GM21786 (cell line): ENCODE results near the gene ATG4A.

Source experiments
- ATAC-seq: cut with Tn5 transposase; IDR thresholded peaks from one replicate; pipeline ENCODE4 v1.9.1; 2021; ENCODE audit not compliant: unreplicated experiment

Gene ATG4A

DNA sequence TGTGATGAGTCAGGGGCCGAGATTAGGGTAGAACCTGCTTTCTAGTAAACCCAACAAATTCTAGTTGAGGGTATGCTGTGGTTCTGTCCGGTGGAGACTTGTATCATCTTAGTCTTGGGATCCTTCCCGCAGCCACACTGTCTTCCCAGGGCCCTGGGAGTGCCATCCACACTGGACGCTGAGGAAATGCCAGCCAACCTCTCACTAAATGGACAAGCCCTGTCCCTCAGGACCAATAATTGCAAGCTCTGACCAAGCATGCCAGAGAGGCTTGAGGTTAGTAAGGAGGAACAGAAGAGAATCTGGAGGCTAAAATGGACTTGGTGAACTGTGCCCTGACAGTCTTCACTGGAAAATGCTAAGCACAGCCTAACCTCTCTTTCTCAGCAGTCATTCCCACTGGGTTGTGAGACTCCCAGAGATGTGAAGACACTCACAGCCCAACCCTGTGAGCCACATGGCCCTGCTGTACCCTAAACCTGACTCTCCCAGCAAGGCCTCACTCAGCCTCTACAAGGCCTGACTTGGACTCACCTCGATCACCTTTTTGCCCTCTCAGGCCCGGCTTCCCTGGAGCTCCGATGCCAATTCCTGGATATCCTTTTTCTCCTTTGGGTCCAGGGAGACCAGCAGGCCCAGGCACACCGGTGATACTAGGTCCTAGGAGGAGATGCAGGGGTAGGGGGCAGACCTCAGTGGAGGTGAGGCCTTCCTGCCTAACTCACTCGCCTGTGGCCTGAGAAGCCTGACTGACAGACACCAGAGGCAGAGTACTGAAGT is 77.6 kb downstream of the ATG4A start:
- ATAC-seq, result no peak

- ATAC-seq, result no peak
Measured at GRCh38 chrX:108169768-108170167, 78.2 kb downstream of the ATG4A start.

GRCh38 chrX:108171671-108172070 is 80.1 kb downstream of the ATG4A start:
- ATAC-seq, result no peak

DNA sequence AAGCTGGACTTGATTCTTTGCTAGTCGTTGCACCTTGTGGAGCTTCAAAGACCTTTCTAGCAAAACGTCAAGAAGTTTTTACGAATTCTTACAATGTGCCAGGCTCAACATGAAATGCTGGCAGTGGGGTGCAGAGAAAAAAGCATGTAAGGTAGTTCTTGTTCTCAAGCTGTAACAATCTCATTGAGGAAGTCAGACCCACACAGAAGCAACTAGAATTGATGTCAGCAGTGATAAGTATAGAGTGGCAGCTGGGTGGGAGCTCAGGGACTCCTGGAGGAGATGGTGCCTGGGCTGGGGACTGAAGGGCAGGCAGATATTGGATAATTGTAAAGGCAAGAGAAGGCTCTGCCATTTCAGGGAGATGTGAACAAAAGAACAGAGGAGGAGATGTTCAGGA is 82.3 kb downstream of the ATG4A start:
- ATAC-seq, result no peak

GRCh38 chrX:108177351-108178142 is 86.0 kb downstream of the ATG4A start:
- ATAC-seq, result no peak

- no peak for ATAC-seq
Measured at GRCh38 chrX:108178143-108178498, 86.5 kb downstream of the ATG4A start.

DNA sequence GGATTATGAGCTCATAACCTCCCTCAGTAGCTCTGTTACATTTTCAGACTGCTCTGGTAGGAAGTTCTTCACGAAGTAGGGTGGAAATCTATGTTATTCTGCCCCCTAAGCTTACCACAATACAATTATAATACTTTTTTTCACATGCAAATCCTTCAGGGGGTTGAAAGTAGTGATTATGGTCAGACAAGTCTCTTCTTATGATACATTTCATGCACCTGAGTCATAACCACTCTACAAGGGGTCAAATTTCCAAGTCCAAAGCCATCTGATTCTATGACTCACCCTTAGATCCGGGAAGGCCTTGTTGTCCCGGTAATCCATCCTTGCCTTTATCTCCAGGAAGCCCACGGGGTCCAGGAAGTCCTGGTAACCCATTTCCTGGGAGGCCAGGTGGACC is 95.2 kb downstream of the ATG4A start:
- ATAC-seq, result no peak

DNA sequence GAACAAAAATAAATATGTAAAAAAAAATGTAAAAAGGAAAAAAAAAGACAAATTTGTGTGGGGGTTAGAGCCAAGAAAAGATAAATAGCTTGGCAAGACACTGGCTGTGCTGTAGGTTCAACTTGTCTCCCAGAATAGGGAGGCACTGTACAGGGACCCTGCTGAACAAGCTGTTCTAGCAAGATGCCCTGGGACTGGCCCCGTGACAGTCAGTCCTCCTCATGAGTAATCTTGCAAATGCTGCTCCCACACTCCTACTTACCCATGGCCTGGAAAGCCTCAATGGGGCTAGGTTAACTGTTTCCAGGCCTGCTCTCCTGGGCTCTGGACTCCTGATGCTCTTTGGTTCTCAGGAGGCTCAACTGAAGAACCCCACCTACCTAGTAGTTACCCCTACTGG is 106.8 kb downstream of the ATG4A start:
- ATAC-seq, result no peak

DNA sequence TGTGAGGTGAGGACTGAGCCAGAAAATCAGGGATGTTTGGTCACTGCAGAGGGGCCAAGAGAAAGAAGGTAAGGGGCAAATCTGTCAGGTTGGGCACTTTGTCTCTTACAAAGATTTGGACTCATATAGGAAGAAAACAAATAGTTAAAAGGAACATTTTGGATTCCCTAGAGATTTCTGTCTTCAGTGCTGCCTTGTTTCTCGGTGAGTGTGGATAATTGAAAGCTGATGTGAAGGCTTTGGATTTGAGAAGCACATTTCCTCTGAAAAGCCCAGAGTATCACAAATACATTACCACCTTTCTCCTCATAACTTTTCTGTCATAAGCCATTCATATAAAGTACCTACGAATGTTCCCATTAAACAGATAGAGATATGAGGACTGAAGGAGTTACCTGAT is 107.5 kb downstream of the ATG4A start:
- no peak for ATAC-seq

- ATAC-seq, result no peak
Measured at GRCh38 chrX:108199691-108200090, 108.1 kb downstream of the ATG4A start.

GRCh38 chrX:108203540-108203939 is 112.0 kb downstream of the ATG4A start:
- ATAC-seq, result no peak
